Activated T-cell treated with anti-CD3 and anti-CD28 coated beads, Interleukin-2, amount 50 U/mL, for 72 hours (primary cell): ENCODE results near the gene TRPM8. TPM values are rescaled to one million over a fixed set of nuclear protein-coding genes. Genes with fewer than 3 reads are reported as not detected.
"Not testable (repeated sequence)": the region's sequence is repeated elsewhere in the genome, so short reads cannot be mapped to it uniquely, and the experiment has no call there.

Experiments
- ATAC-seq, 2 donors: fragments of 150-1000 bp; cut with Tn5 transposase; replicated peaks in 1 of 2; 2 replicates each; pipeline ENCODE4 v1.10.0; 2021; ENCODE audit warnings: moderate library complexity in 2 of 2, mild to moderate bottlenecking in 1 of 2
- DNase-seq, 2 donors: peaks; one replicate each; pipeline ENCODE4 v3.0.0; 2021 to 2022; ENCODE audit warnings: mixed read lengths in 1 of 2
- H3K27ac Mint-ChIP-seq: one replicate; pipeline ENCODE4 v1.8.0; 2022; ENCODE audit warnings: mild to moderate bottlenecking, moderate library complexity, mixed read lengths
- H3K27me3 Mint-ChIP-seq: one replicate; pipeline ENCODE4 v1.8.0; 2022; ENCODE audit warnings: low read depth, mixed read lengths
- H3K36me3 Mint-ChIP-seq, 2 donors: one replicate each; pipeline ENCODE4 v1.8.0; 2022; ENCODE audit warnings: mixed read lengths in 2 of 2, mild to moderate bottlenecking in 1 of 2; ENCODE audit not compliant: insufficient read depth in 2 of 2
- H3K4me1 Mint-ChIP-seq: one replicate; pipeline ENCODE4 v1.8.0; 2022; ENCODE audit warnings: low read depth, mixed read lengths
- H3K4me3 Mint-ChIP-seq, 2 donors: one replicate each; pipeline ENCODE4 v1.8.0; 2022; ENCODE audit warnings: mild to moderate bottlenecking in 2 of 2, mixed read lengths in 2 of 2, moderate library complexity in 2 of 2
- H3K9me3 Mint-ChIP-seq, 2 donors: one replicate each; pipeline ENCODE4 v1.8.0; 2022; ENCODE audit warnings: mixed read lengths in 2 of 2
- total RNA-seq, 2 donors: library from RNA; stranded (reverse); gene quantifications; one replicate each; pipeline ENCODE4 v1.2.3, GENCODE V29; 2022

The TRPM8 gene
- total RNA-seq, 2 donors from 2014 or later: not detected

DNA sequence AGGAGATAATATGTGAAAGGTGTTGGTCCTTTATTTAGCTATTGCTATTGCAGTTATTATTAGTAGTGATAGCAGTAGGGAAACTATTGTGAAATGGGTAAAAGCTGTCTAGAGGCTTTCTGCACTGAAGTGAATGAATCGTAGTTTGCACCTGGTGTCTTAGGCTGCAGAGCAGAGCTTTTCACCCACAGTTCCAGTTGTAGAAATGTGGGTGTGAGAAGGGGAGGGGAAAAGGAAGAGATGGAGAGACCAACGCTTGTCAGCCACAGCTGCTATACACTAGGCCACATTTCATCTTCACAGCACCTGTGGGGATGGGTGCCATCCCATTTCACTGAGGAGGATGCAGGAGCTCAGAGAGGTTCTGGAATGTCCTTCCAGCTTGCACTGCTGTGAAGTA lies 50.0 kb downstream of the TRPM8 start:
- ATAC-seq (no peak), DNase-seq (no peak)
- no peaks in the 10 kb centered on the region for H3K27me3 Mint-ChIP-seq
- no peak overlapping the region for H3K4me3 Mint-ChIP-seq
- no peaks in the 10 kb centered on the region for H3K9me3 Mint-ChIP-seq
- H3K27ac Mint-ChIP-seq: no peak overlapping the region
- peaks cover 8% of the 10 kb centered on the region for H3K4me1 Mint-ChIP-seq
- H3K36me3 Mint-ChIP-seq: no peaks in the 10 kb centered on the region

DNA sequence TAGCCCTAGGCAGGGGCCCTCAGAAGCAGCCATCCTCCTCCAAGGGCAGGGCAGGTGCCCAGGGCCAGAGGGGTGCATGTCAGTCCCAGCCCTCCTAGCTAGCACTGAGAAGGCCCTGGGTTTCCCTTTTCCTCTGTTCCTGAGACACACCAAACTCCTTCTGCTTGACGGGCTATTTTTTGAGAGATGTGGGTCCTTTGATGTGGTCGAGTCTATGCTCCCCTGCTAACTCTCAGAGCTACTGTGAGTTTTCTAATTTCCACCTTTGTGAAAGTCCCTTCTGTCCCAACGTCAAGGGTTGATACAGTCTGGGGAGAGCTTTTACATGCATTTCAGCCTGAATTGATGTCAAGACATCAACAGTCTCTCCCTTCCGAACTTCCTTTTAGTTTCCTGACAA lies 51.4 kb downstream of the TRPM8 start:
- DNase-seq (no peak), ATAC-seq (no peak)
- Mint-ChIP-seq H3K4me3 (no peak overlapping the region), H3K36me3 (no peaks in the 10 kb centered on the region), H3K4me1 (peaks cover 8% of the 10 kb centered on the region), H3K9me3 (no peaks in the 10 kb centered on the region), H3K27ac (no peak overlapping the region), H3K27me3 (no peaks in the 10 kb centered on the region)

- H3K4me1 Mint-ChIP-seq: peaks cover 21% of the 10 kb centered on the region
- not testable (repeated sequence) for H3K9me3 Mint-ChIP-seq, H3K36me3 Mint-ChIP-seq, H3K4me3 Mint-ChIP-seq, DNase-seq, ATAC-seq, H3K27ac Mint-ChIP-seq, H3K27me3 Mint-ChIP-seq
Observed at GRCh38 chr2:233972460-233972859, 55.3 kb downstream of the TRPM8 start.

- Mint-ChIP-seq H3K27ac (no peak overlapping the region), H3K4me1 (peaks cover 21% of the 10 kb centered on the region), H3K36me3 (no peaks in the 10 kb centered on the region), H3K4me3 (no peak overlapping the region), H3K27me3 (no peaks in the 10 kb centered on the region), H3K9me3 (no peaks in the 10 kb centered on the region)
- DNase-seq (no peak), ATAC-seq (no peak)
Observed at GRCh38 chr2:233972941-233973575, 55.9 kb downstream of the TRPM8 start.

GRCh38 chr2:233973786-233974185 lies 56.6 kb downstream of the TRPM8 start:
- DNase-seq (no peak), ATAC-seq (no peak)
- H3K27me3 Mint-ChIP-seq: no peaks in the 10 kb centered on the region
- no peaks in the 10 kb centered on the region for H3K9me3 Mint-ChIP-seq
- no peaks in the 10 kb centered on the region for H3K36me3 Mint-ChIP-seq
- H3K4me1 Mint-ChIP-seq: peaks cover 20% of the 10 kb centered on the region
- no peak overlapping the region for H3K27ac Mint-ChIP-seq
- no peak overlapping the region for H3K4me3 Mint-ChIP-seq

- H3K27me3 Mint-ChIP-seq: no peaks in the 10 kb centered on the region
- H3K27ac Mint-ChIP-seq: no peak overlapping the region
- ATAC-seq: peak; percentile 81 to 83
- H3K9me3 Mint-ChIP-seq: no peaks in the 10 kb centered on the region
- H3K4me1 Mint-ChIP-seq: peaks cover 20% of the 10 kb centered on the region
- no peak overlapping the region for H3K4me3 Mint-ChIP-seq
- no peaks in the 10 kb centered on the region for H3K36me3 Mint-ChIP-seq
- peak; percentile 11 to 15 for DNase-seq
Observed at GRCh38 chr2:233974530-233975071, 57.4 kb downstream of the TRPM8 start.

DNA sequence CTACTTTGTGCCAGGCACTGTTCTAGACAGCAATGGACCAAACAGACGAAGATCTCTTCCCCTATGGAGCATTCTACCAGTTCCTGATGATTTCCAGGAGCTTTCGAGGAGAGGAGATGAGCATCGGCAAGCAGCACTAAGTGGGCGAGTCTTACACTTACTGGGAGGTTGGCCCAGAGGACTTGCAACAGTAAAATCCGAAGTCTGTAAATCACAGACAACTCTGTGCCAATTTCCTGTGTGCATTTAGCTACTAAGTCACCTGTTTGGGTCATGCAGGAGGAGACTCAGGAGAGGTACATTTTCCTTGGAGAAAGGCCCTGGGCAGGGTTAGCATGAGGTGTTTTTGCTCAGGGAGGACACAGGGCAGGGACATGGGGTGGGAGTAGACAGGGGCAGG lies 58.9 kb downstream of the TRPM8 start:
- Mint-ChIP-seq H3K9me3 (no peaks in the 10 kb centered on the region), H3K27me3 (no peaks in the 10 kb centered on the region), H3K27ac (no peak overlapping the region), H3K36me3 (no peaks in the 10 kb centered on the region), H3K4me3 (no peak overlapping the region), H3K4me1 (peaks cover 21% of the 10 kb centered on the region)
- no peak for DNase-seq
- no peak for ATAC-seq

DNA sequence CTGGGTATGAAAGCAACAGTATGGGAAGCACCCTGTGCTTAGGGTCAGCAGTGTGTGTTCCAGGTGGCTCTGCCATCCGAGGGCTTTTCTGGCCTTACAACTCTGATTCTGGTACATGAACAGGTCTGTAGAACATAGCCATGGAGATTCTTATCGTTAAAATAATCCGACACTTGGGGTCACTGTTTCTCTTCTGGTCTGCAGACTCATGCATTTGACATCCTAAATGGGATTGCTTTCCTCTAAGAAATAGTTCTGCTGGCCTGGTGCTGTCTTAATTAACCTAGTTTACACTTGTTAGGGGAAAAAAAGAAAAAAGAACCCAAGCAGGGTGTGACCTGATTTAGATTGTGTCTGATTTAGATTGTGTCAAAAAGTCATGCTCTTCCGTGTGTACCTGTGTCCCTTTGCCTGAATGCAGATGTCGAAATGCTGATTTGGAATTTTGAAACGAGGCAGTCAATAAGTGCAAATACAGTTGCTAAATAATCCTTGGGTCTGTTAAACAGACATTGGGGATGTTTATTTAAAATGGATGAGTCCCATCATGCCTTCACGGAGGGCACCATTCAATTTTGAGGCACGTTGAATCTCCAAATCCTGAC lies 59.6 kb downstream of the TRPM8 start:
- DNase-seq (peak in 1 of 2 donors; percentile 31), ATAC-seq (no peak)
- H3K4me3 Mint-ChIP-seq: no peak overlapping the region
- no peaks in the 10 kb centered on the region for H3K36me3 Mint-ChIP-seq
- no peaks in the 10 kb centered on the region for H3K27me3 Mint-ChIP-seq
- no peaks in the 10 kb centered on the region for H3K9me3 Mint-ChIP-seq
- no peak overlapping the region for H3K27ac Mint-ChIP-seq
- peaks cover 28% of the 10 kb centered on the region for H3K4me1 Mint-ChIP-seq

GRCh38 chr2:233977296-233977837 lies 60.2 kb downstream of the TRPM8 start:
- Mint-ChIP-seq H3K36me3 (no peaks in the 10 kb centered on the region), H3K27ac (no peak overlapping the region), H3K4me3 (no peak overlapping the region), H3K9me3 (no peaks in the 10 kb centered on the region), H3K4me1 (peaks cover 29% of the 10 kb centered on the region), H3K27me3 (no peaks in the 10 kb centered on the region)
- no peak for DNase-seq
- no peak for ATAC-seq

- H3K4me3 Mint-ChIP-seq: no peak overlapping the region
- H3K9me3 Mint-ChIP-seq: no peaks in the 10 kb centered on the region
- H3K27me3 Mint-ChIP-seq: no peaks in the 10 kb centered on the region
- peak; percentile 63 to 74 for ATAC-seq
- H3K4me1 Mint-ChIP-seq: peaks cover 25% of the 10 kb centered on the region
- H3K36me3 Mint-ChIP-seq: no peaks in the 10 kb centered on the region
- DNase-seq: no peak
- no peak overlapping the region for H3K27ac Mint-ChIP-seq
Observed at GRCh38 chr2:233979748-233980147, 62.6 kb downstream of the TRPM8 start.

- Mint-ChIP-seq H3K4me3 (no peak overlapping the region), H3K27me3 (no peaks in the 10 kb centered on the region), H3K27ac (no peak overlapping the region), H3K36me3 (peaks cover 0 to 2% of the 10 kb centered on the region in 2 donors), H3K9me3 (peaks cover 0 to 3% of the 10 kb centered on the region in 2 donors), H3K4me1 (peaks cover 23% of the 10 kb centered on the region)
- DNase-seq (no peak), ATAC-seq (peak; percentile 51 to 63)
Observed at GRCh38 chr2:233980955-233981561, 63.9 kb downstream of the TRPM8 start.

DNA sequence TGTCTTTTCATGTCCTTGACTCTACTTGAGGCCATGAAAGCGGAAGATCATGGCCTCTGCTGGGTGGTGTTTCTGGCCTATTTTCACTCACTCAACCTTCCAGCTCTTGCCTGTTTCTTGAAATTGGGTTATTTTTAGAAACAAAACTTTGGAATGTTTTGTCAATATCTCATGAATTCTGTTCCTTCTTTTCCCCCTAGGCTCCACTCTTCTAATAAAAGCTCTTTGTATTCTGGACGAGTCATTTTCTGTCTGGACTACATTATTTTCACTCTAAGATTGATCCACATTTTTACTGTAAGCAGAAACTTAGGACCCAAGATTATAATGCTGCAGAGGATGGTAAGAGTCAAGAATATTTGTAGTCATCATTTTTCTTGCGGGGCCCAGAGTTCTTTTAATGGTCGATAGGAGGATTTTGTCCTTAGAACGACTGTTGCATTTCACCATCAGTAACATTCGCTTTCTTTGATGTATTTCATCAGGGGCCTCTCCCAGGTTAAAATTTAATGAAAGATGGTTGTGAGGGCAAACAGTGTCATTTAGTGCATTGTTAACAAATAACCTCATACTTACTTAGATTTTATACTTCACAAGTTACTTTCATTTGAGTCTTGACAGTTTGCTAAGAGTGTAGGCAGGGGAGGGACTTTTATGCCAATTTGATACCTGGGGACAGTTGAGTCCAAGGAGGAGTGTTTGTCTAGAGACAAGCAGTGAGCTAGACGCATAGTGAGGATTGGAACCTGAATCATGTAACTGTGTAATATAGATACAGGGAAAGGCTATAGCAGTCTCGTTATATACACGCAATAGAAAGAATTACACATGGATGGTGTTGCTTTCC lies 64.6 kb downstream of the TRPM8 start:
- Mint-ChIP-seq H3K36me3 (peaks cover 0 to 2% of the 10 kb centered on the region in 2 donors), H3K4me3 (no peak overlapping the region), H3K9me3 (peaks cover 0 to 3% of the 10 kb centered on the region in 2 donors), H3K4me1 (peaks cover 21% of the 10 kb centered on the region), H3K27me3 (no peaks in the 10 kb centered on the region), H3K27ac (no peak overlapping the region)
- DNase-seq: no peak
- no peak for ATAC-seq
